Mononuclear cell (primary cell): Measurements from ENCODE around the gene CIT. TPM values are rescaled to one million over a fixed set of nuclear protein-coding genes. Genes with fewer than 3 reads are reported as not detected.
"Not testable (repeated sequence)": the region's sequence is repeated elsewhere in the genome, so short reads cannot be mapped to it uniquely, and the experiment has no call there.

ENCODE experiments used
- H3K27me3 ChIP-seq: 2 replicates; pipeline ENCODE4 v1.6.0; 2011; ENCODE audit warnings: low read length, control low read depth; ENCODE audit not compliant: insufficient read depth
- H3K4me1 ChIP-seq: 2 replicates; pipeline ENCODE4 v1.5.1; 2011; ENCODE audit warnings: mild to moderate bottlenecking, low read length, control low read depth; ENCODE audit not compliant: insufficient read depth
- H3K4me3 ChIP-seq: 2 replicates; pipeline ENCODE4 v1.5.1; 2011; ENCODE audit warnings: mild to moderate bottlenecking, low read length, moderate library complexity
- H3K9me3 ChIP-seq: 2 replicates; pipeline ENCODE4 v1.5.1; 2011; ENCODE audit warnings: low read depth, mild to moderate bottlenecking, control low read depth, low read length
- total RNA-seq: library from RNA; depleted of rRNA; stranded (reverse); fragments of >200 nt; gene quantifications from one replicate; pipeline ENCODE4 v1.2.3, GENCODE V29; 2012

CIT gene
- total RNA-seq, 1 donor: 0.84 TPM

DNA sequence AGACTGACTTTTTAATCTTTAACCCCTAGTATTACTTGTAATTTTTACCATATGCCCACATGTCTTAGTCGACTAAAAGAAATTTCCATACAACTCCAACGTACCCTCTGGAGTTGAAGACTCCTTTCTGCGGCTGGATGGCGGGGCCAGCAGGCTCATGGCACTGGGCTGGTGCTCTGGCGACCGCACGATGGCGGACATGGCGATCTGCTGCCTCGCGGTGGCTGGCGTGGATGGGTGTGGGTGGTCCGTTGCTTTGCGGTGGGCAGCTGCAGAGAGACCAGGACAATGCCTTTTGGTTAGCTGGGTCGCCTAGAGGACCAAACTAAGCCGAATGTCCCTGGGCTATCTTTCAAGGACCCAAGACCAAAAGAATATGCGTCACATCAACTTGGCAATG lies 159.0 kb downstream of the CIT start:
- Histone ChIP-seq H3K4me3 (no peak overlapping the region), H3K4me1 (no peaks in the 10 kb centered on the region), H3K27me3 (no peaks in the 10 kb centered on the region), H3K9me3 (no peaks in the 10 kb centered on the region)

DNA sequence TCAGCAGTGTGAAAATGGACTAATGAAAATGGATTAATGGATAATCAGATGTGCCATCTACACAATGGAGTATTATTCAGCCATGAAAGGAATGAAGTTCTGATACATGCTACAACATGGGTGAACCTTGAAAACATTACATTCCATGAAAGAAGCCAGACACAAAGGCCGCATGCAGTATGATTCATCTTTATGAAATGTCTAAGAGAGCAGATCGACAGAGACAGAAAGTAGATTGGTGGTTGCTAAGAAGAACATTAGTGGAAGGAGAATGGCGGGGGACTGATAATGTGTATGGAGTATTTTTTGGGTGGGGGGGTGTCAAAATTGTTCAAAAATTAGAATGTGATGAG lies 161.9 kb downstream of the CIT start:
- H3K4me1 ChIP-seq: no peaks in the 10 kb centered on the region
- no peaks in the 10 kb centered on the region for H3K9me3 ChIP-seq
- H3K27me3 ChIP-seq: no peaks in the 10 kb centered on the region
- no peak overlapping the region for H3K4me3 ChIP-seq

DNA sequence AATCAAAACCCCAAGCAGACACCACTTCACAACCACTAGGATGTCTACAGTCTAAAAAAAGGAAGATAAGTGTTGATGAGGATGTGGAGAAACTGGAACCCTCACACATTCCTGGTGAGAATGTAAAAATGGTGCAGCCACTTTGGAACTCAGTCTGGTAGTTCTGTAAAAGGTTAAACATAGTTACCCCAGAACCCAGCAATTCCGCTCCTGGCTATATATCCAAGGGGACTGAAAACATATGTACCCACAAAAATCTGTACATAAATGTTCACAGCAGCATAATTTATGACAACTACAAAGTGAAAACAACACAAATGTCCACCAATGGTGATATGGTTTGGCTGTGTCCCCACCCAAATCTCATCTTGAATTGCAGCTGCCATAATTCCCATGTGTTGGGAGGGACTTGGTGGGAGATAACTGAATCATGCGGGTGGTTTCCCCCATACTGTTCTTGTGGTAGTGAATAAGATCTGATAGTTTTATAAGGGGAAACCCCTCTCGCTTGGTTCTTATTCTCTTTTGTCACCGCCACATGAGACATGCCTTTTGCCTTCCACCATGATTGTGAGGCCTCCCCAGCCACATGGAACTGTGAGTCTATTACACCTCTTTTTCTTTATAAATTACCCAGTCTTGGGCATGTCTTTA lies 162.4 kb downstream of the CIT start:
- H3K4me1 ChIP-seq: no peaks in the 10 kb centered on the region
- H3K4me3 ChIP-seq: no peak overlapping the region
- no peaks in the 10 kb centered on the region for H3K27me3 ChIP-seq
- no peaks in the 10 kb centered on the region for H3K9me3 ChIP-seq

- Histone ChIP-seq H3K4me1 (no peaks in the 10 kb centered on the region), H3K4me3 (no peak overlapping the region), H3K9me3 (no peaks in the 10 kb centered on the region), H3K27me3 (no peaks in the 10 kb centered on the region)
These were observed 163.5 kb downstream of the CIT start for GRCh38 chr12:119713551-119714031.

GRCh38 chr12:119712721-119713120 lies 164.4 kb downstream of the CIT start:
- no peak overlapping the region for H3K4me3 ChIP-seq
- H3K27me3 ChIP-seq: no peaks in the 10 kb centered on the region
- no peaks in the 10 kb centered on the region for H3K9me3 ChIP-seq
- H3K4me1 ChIP-seq: no peaks in the 10 kb centered on the region

DNA sequence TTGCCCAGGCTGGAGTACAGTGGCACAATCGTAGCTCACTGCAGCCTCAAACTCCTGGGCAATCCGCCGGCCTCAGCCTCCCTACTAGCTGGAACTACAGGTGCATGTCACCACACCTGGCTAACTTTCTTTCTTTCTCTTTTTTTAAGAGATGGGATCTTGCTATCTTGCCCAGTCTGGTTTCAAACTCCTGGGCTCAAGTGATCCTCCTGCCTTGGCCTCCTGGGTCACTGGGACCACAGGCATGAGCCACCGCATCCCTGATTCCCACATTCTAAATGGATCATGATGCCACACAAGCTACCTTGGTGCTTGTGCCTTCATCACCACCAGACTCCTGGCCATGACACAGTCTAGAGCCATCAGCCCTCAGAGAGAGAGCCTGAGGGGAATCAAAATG lies 165.4 kb downstream of the CIT start:
- Histone ChIP-seq H3K27me3 (no peaks in the 10 kb centered on the region), H3K4me3 (no peak overlapping the region)

GRCh38 chr12:119710965-119711551 lies 166.1 kb downstream of the CIT start:
- H3K4me3 ChIP-seq: no peak overlapping the region
- H3K4me1 ChIP-seq: no peaks in the 10 kb centered on the region
- no peaks in the 10 kb centered on the region for H3K27me3 ChIP-seq
- no peaks in the 10 kb centered on the region for H3K9me3 ChIP-seq

More for the DNA sequence above, 165.4 kb downstream of the CIT start:
- Histone ChIP-seq H3K9me3 (no peaks in the 10 kb centered on the region), H3K4me1 (no peaks in the 10 kb centered on the region)

- no peaks in the 10 kb centered on the region for H3K4me1 ChIP-seq
- H3K27me3 ChIP-seq: no peaks in the 10 kb centered on the region
- no peaks in the 10 kb centered on the region for H3K9me3 ChIP-seq
- no peak overlapping the region for H3K4me3 ChIP-seq
These were observed 166.7 kb downstream of the CIT start for GRCh38 chr12:119710374-119710964.

DNA sequence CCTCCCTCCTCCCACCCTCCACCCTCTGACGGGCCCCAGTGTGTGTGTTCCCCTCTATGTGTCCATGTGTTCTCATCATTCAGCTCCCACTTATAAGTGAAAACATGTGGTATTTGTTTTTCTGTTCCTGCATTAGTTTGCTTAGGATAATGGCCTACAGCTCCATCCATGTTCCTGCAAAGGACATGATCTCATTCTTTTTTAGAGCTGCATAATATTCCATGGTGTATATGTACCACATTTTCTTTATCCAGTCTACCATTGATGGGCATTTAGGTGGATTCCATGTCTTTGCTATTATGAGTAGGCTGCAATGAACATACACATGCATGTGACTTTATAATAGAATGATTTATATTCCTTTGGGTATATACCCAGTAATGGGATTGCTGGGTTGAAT lies 170.7 kb downstream of the CIT start:
- not testable (repeated sequence) for H3K9me3 ChIP-seq, H3K4me1 ChIP-seq, H3K27me3 ChIP-seq, H3K4me3 ChIP-seq

GRCh38 chr12:119705182-119705581 lies 171.9 kb downstream of the CIT start:
- Histone ChIP-seq H3K4me3 (no peak overlapping the region), H3K27me3 (no peaks in the 10 kb centered on the region), H3K4me1 (no peaks in the 10 kb centered on the region)

GRCh38 chr12:119704065-119704747 lies 172.9 kb downstream of the CIT start:
- Histone ChIP-seq H3K9me3 (no peaks in the 10 kb centered on the region), H3K4me1 (no peaks in the 10 kb centered on the region), H3K27me3 (no peaks in the 10 kb centered on the region), H3K4me3 (no peak overlapping the region)

More at GRCh38 chr12:119705182-119705581, 171.9 kb downstream of the CIT start:
- no peaks in the 10 kb centered on the region for H3K9me3 ChIP-seq

DNA sequence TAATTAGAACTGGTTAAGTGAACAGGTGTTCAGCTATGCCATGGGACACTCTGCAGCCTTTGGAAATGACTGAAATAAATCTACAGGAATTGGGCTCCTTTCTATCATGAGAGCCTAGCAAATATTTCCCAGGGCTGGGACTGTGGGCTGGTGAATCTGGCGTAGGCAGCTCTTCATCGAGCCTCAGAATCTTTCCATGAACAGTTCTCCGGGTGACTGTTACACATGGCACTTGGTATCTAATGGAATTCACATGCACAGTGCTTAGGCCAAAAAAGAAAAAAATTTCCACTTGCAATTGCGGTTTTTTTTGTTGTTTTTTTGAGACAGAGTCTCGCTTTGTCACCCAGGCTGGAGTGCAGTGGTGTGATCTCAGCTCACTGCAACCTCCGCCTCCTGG lies 177.0 kb downstream of the CIT start:
- no peaks in the 10 kb centered on the region for H3K27me3 ChIP-seq
- no peaks in the 10 kb centered on the region for H3K9me3 ChIP-seq
- no peak overlapping the region for H3K4me3 ChIP-seq
- H3K4me1 ChIP-seq: no peaks in the 10 kb centered on the region

- H3K27me3 ChIP-seq: no peaks in the 10 kb centered on the region
- no peak overlapping the region for H3K4me3 ChIP-seq
- no peaks in the 10 kb centered on the region for H3K4me1 ChIP-seq
- no peaks in the 10 kb centered on the region for H3K9me3 ChIP-seq
These were observed 177.8 kb downstream of the CIT start for GRCh38 chr12:119699199-119699760.

GRCh38 chr12:119696943-119697342 lies 180.2 kb downstream of the CIT start:
- H3K4me3 ChIP-seq: no peak overlapping the region

DNA sequence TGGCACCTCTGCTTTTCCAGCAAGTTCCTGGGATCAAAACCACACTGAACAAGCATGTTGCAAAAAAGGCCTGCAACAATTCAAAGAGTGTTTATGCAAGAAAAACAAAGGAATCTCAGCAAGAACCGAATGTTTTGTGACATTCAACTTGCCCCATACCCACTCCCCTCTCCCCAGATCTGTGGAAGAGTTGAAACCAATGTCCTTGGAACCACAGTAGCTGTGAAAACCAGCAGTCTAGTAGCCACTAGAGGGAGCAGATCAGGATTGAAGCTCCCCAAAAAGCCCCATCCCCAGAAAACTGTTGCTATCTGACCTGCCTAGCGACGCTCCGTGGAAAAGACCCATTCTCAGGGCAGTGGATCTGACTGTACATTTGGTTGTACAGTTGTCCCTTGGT lies 182.1 kb downstream of the CIT start:
- Histone ChIP-seq H3K4me3 (no peak overlapping the region), H3K27me3 (no peaks in the 10 kb centered on the region), H3K9me3 (no peaks in the 10 kb centered on the region), H3K4me1 (no peaks in the 10 kb centered on the region)

More at GRCh38 chr12:119696943-119697342, 180.2 kb downstream of the CIT start:
- Histone ChIP-seq H3K9me3 (no peaks in the 10 kb centered on the region), H3K4me1 (no peaks in the 10 kb centered on the region), H3K27me3 (no peaks in the 10 kb centered on the region)
